CD4-positive, alpha-beta T cell treated with Interleukin-1 beta for 1 hour (primary cell): ENCODE measurements around the gene GAREM1.
"Not testable (repeated sequence)": the region's sequence is repeated elsewhere in the genome, so short reads cannot be mapped to it uniquely, and the experiment has no call there.

Source experiments
- DNase-seq, 2 donors: peaks; one replicate each; pipeline ENCODE4 v3.0.0-alpha.2; 2020 to 2022

GAREM1 gene

GRCh38 chr18:32249147-32249929 is 221.3 kb downstream of the GAREM1 start:
- DNase-seq, result no peak

GRCh38 chr18:32244881-32245280 is 225.8 kb downstream of the GAREM1 start:
- no peak for DNase-seq

- no peak for DNase-seq
These were observed 227.3 kb downstream of the GAREM1 start for GRCh38 chr18:32243358-32243757.

GRCh38 chr18:32242395-32242794 is 228.3 kb downstream of the GAREM1 start:
- no peak for DNase-seq

DNA sequence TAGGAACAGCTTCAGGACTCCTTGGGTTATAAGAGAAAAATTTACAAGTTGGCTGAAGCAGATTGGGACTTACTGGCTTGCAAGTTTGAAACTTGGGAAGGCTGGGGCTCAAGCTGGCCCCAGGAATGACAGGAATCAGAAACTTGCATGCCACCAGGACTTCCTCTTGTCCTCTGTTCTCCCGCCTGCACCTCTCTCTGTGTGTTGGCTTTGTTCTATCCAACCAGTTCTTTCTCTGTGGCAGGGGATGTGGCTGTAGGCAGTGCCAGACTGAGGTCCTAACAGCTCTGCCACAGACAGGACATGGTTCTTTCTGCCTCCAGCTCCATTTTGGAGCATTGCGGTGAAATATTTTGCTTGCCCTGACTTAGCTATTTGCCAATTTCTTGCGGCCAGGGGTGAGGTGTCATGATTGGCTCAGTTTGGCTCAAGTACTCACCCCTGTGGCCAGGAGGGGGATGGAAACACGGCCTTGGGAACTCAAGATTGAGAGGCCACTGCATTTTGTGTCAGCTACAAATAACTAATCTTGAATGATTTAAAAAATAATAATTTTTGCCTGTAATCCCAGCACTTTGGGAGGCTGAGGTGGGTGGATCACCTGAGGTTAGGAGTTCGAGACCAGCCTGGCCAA is 231.9 kb downstream of the GAREM1 start:
- no peak for DNase-seq

GRCh38 chr18:32237049-32237448 is 233.6 kb downstream of the GAREM1 start:
- no peak for DNase-seq

DNA sequence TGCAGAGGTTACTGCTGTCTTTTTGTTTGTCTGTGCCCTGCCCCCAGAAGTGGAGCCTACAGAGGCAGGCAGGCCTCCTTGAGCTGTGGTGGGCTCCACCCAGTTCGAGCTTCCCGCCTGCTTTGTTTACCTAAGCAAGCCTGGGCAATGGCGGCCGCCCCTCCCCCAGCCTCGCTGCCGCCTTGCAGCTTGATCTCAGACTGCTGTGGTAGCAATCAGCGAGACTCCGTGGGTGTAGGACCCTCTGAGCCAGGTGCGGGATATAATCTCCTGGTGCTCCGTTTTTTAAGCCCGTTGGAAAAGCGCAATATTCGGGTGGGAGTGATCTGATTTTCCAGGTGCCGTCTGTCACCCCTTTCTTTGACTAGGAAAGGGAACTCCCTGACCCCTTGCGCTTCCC is 237.3 kb downstream of the GAREM1 start:
- not testable (repeated sequence) for DNase-seq

DNA sequence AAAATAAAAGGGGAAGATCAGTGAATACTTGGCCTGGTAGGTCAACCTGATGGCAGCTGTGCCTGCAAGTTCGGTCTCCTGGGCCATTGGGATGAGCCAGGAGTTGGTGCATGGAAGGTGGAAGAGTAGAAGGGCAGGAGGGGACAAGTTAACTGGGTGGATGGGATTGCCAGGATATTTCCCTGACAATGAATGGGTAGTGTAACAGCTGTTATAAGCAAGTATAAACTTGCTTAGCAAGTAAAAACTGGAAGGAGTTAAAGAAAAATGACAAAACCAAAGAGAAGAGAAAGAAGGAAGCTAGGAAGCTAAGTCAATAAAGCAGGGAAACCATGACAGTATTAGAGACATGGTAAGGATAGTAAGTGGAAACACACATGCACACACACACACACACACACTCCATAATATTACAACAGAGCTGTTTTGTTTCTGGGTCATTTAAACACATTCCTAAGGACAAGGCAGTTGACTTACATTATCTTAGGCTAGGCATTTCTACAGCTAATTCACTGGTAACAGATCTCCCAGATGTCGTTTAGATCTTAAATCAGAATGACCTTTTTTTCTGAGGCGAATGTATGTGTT is 251.2 kb downstream of the GAREM1 start:
- DNase-seq, result no peak

DNA sequence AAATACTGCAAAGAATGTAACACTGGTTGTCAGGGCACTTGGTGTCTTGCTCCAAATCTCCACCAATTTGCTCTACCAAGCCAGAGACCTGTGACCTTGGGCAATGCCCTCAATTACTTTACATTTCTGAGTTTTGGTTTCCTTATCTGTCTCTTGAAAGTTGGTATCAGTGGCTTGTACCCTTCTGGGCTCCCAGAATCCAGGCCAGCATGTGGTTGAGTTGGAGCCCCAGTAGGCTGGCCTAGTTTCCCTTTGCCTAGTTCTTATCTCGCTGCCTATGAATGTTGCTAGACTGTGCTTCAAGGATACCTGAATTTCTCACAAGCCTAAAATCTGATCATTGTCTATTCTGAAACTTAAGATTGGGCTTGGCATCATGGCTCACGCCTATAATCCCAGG is 254.3 kb downstream of the GAREM1 start:
- DNase-seq, result no peak

GRCh38 chr18:32213693-32214092 is 257.0 kb downstream of the GAREM1 start:
- DNase-seq, result no peak
